ENCODE measurements around the gene FBXL2.

The FBXL2 gene

GRCh38 chr3:33277193-33277882 lies at the start of gene FBXL2:
TSS of gene FBXL2 (plus strand) at chr3:33277442. CDS start at chr3:33277513, 71 bp downstream.
- peak; percentile 98 for DNase-seq (ENCODE audit: low read depth, low spot score)

GRCh38 chr3:33229066-33229465 lies 48.2 kb upstream of the FBXL2 start:
- DNase-seq (ENCODE audit: low read depth, low spot score) = no peak

GRCh38 chr3:33229947-33230346 lies 47.3 kb upstream of the FBXL2 start:
- DNase-seq (ENCODE audit: low read depth, low spot score) = peak; percentile 14

GRCh38 chr3:33231756-33232465 lies 45.3 kb upstream of the FBXL2 start:
- peak; percentile 6 for DNase-seq (ENCODE audit: low read depth, low spot score)

- DNase-seq (ENCODE audit: low read depth, low spot score) = no peak
Observed at GRCh38 chr3:33233884-33234283, 43.4 kb upstream of the FBXL2 start.

- DNase-seq (ENCODE audit: low read depth, low spot score) = no peak
Observed at GRCh38 chr3:33236005-33236404, 41.2 kb upstream of the FBXL2 start.

GRCh38 chr3:33237439-33237838 lies 39.8 kb upstream of the FBXL2 start:
- no peak for DNase-seq (ENCODE audit: low read depth, low spot score)

GRCh38 chr3:33238923-33239322 lies 38.3 kb upstream of the FBXL2 start:
- DNase-seq (ENCODE audit: low read depth, low spot score) = no peak

GRCh38 chr3:33240261-33240660 lies 37.0 kb upstream of the FBXL2 start:
- no peak for DNase-seq (ENCODE audit: low read depth, low spot score)

- no peak for DNase-seq (ENCODE audit: low read depth, low spot score)
Observed at GRCh38 chr3:33246786-33247185, 30.5 kb upstream of the FBXL2 start.

- peak; percentile 26 for DNase-seq (ENCODE audit: low read depth, low spot score)
Observed at GRCh38 chr3:33250712-33251111, 26.5 kb upstream of the FBXL2 start.

- DNase-seq (ENCODE audit: low read depth, low spot score) = peak; percentile 40
Observed at GRCh38 chr3:33256249-33256648, 21.0 kb upstream of the FBXL2 start.

- DNase-seq (ENCODE audit: low read depth, low spot score) = no peak
Observed at GRCh38 chr3:33260104-33260503, 17.1 kb upstream of the FBXL2 start.

GRCh38 chr3:33269385-33269784 lies 7.9 kb upstream of the FBXL2 start:
- DNase-seq (ENCODE audit: low read depth, low spot score) = no peak

GRCh38 chr3:33271324-33271723 lies 5.9 kb upstream of the FBXL2 start:
- no peak for DNase-seq (ENCODE audit: low read depth, low spot score)

- DNase-seq (ENCODE audit: low read depth, low spot score) = no peak
Observed at GRCh38 chr3:33273628-33274027, 3.6 kb upstream of the FBXL2 start.

- DNase-seq (ENCODE audit: low read depth, low spot score) = peak; percentile 5
Observed at GRCh38 chr3:33278163-33278562, 921 bp downstream of the FBXL2 start.

- no peak for DNase-seq (ENCODE audit: low read depth, low spot score)
Observed at GRCh38 chr3:33287672-33288282, 10.5 kb downstream of the FBXL2 start.

GRCh38 chr3:33299395-33300081 lies 22.3 kb downstream of the FBXL2 start:
- DNase-seq (ENCODE audit: low read depth, low spot score) = no peak

GRCh38 chr3:33312361-33312760 lies 35.1 kb downstream of the FBXL2 start:
- no peak for DNase-seq (ENCODE audit: low read depth, low spot score)

GRCh38 chr3:33313331-33313730 lies 36.1 kb downstream of the FBXL2 start:
- DNase-seq (ENCODE audit: low read depth, low spot score) = no peak

GRCh38 chr3:33314993-33315392 lies 37.8 kb downstream of the FBXL2 start:
- no peak for DNase-seq (ENCODE audit: low read depth, low spot score)

Data from ELF-1 (cell line).